Pancreas (tissue), 10 donors: ENCODE results near the gene ZNF184. TPM values are rescaled to one million over a fixed set of nuclear protein-coding genes. Genes with fewer than 3 reads are reported as not detected.
"Not testable (repeated sequence)": the region's sequence is repeated elsewhere in the genome, so short reads cannot be mapped to it uniquely, and the experiment has no call there.

Experiments used
- ATAC-seq, 4 donors: fragments of 200-7000 bp; cut with Tn5 transposase; one replicate each; pipeline versions ENCODE4 v1.8.0 to v1.9.1; 2020; ENCODE audit warnings: mild to moderate bottlenecking in 4 of 4, moderate library complexity in 4 of 4
- DNase-seq, 6 donors: peaks; one replicate each; pipeline ENCODE4 v3.0.0-alpha.2; 2020
- FAIRE-seq: peaks from 2 replicates; lab custom pipeline; 2012; peaks lifted over from hg19 to GRCh38; lab: Jason Lieb, UNC
- H3K27ac ChIP-seq, 4 donors: fragments of 200-600 bp; sonication (generic); 1 replicate in 3 of 4; 2 replicates in 1 of 4; pipeline versions ENCODE4 v1.5.0 to v1.8.0; 2020
- H3K27me3 ChIP-seq, 4 donors: fragments of 200-600 bp; one replicate each; pipeline ENCODE4 v1.8.0; 2021
- H3K36me3 ChIP-seq, 3 donors: fragments of 200-600 bp; sonication (generic) in 1 of 3; one replicate each; pipeline versions ENCODE4 v1.5.0 to v1.8.0; 2020 to 2021
- H3K4me1 ChIP-seq, 3 donors: fragments of 200-600 bp; one replicate each; pipeline ENCODE4 v1.8.0; 2021
- H3K4me3 ChIP-seq, 4 donors: fragments of 200-600 bp; sonication (generic) in 2 of 4; one replicate each; pipeline versions ENCODE4 v1.5.0 to v1.8.0; 2020 to 2021
- H3K9me3 ChIP-seq, 4 donors: fragments of 200-600 bp; one replicate each; pipeline ENCODE4 v1.8.0; 2021
- CTCF ChIP-seq, 4 donors: fragments of 200-600 bp; sonication (generic) in 3 of 4; IDR thresholded peaks; one replicate each; pipeline versions ENCODE4 v1.5.0 to v1.8.0; 2021; ENCODE audit warnings: antibody characterized with exemption in 4 of 4
- WGBS, 2 donors: extraction: QIAGEN DNeasy Blood & Tissue Kit; methylation state at CpG; one replicate each; pipeline ENCODE4 v1.1.7; 2013; 5-methylcytosine and 5-hydroxymethylcytosine counted together
- intact Hi-C, 3 donors: fragments of 100-400 bp; cut with DNase I; formaldehyde crosslinking; loops; one replicate each; pipeline versions ENCODE4 v1.11.1 to v1.14.2; 2022
- polyA plus RNA-seq, 2 donors: library from polyadenylated mRNA; stranded (reverse); fragments of 200-250 nt; gene quantifications; one replicate each; pipeline ENCODE4 v1.2.3, GENCODE V29; 2013
- total RNA-seq, 6 donors: library from RNA; stranded (reverse); fragmentation: NEBNext Ultra II Directional in 4 of 6; extraction: Animal tissue kit (Norgen Biotek cat#: 25700) in 4 of 6; gene quantifications; one replicate each; pipeline versions ENCODE4 v1.2.1 to v1.2.4, GENCODE V29; 2021 to 2023
- donor health status: healthy with polysubstance abuse.
- donor health status: DM: no; HTN: no; CAD: no; lungs with moderate emphysema.
- donor health status: DM: no; HTN: no; CAD: no.
- donor health status: control.
- donor health status: control.
- donor health status: Bipolar disorder and iron deficiency.
- donor health status: DM: yes; HTN: yes; CAD: no.
- donor health status: DM: no; HTN: no; CAD: no.
- donor health status: DM: no; HTN: no; CAD: no.
- donor health status: DM: yes; HTN: yes; CAD: no.

The ZNF184 gene
- total and polyA plus RNA-seq, 8 donors = 1.1 to 4.6 (median 2.2) TPM

DNA sequence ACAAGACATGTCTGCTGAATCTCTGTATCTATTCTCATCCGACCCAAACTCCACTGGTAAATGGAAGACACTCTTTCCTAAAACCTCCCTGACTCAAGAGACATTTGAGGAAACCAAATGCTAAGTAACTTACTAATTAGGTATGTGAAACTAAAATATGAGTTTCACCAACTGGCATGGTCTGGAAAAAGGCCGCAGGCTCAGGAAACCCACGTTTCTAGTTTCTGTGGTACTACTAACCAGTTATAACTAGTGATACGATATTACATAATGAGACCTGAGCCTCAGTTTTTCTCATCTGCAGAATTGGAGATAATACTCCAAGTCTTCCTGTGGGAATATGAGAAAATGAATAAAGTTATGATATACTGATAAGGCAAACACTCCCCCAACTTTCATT, 44.4 kb downstream of the ZNF184 start:
- Histone ChIP-seq H3K4me3 (no peak overlapping the region), H3K27ac (no peak overlapping the region), H3K4me1 (no peaks in the 10 kb centered on the region), H3K9me3 (no peaks in the 10 kb centered on the region), H3K27me3 (no peaks in the 10 kb centered on the region), H3K36me3 (no peaks in the 10 kb centered on the region)
- no peak for FAIRE-seq
- intact Hi-C loops = no loop called here
- 64 to 79% methylated on average over 4 of the region's 4 CpGs for WGBS, 2 donors
- no peak for DNase-seq
- TF ChIP-seq CTCF (IDR thresholded peaks at IDR 0.05) = no peak
- no peak for ATAC-seq

DNA sequence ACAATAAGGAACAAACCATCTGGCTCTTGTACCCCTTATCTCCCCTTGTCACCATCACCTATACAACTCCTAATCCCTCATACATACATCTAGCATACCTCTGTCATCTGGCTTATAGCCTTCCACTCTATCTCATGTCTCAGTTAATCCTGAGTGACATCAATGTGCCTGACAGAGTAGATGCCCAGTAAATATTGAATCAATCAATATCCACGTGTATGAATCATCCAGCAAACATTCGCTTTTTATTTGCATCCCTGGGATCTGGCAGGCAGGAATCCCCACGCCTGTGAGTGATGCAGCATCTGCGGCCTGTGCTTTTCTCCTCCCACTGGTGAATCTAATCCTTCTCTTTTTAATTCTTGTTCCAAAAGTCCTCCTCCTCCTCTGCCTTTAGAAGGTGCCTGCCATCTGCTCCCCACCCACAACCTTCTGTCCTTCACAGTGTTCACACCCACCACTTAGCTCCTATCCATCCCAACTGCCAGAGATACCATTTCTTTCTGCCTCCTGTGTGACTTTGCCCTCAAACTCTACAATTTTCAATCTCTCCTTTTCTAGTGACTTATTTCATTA, 46.8 kb downstream of the ZNF184 start:
- no peak for DNase-seq
- H3K36me3 ChIP-seq = no peaks in the 10 kb centered on the region
- no peaks in the 10 kb centered on the region for H3K27me3 ChIP-seq
- no peak for FAIRE-seq
- 41 to 57% methylated on average over 4 of the region's 4 CpGs for WGBS, 2 donors
- no peaks in the 10 kb centered on the region for H3K4me1 ChIP-seq
- intact Hi-C loops = no loop called here
- H3K9me3 ChIP-seq = no peaks in the 10 kb centered on the region
- no peak for ATAC-seq
- no peak overlapping the region for H3K27ac ChIP-seq
- no peak for TF ChIP-seq CTCF (IDR thresholded peaks at IDR 0.05)
- H3K4me3 ChIP-seq = no peak overlapping the region

- H3K4me1 ChIP-seq, H3K4me3 ChIP-seq, FAIRE-seq, H3K27me3 ChIP-seq, DNase-seq, ATAC-seq, intact Hi-C loops, H3K9me3 ChIP-seq, H3K27ac ChIP-seq, H3K36me3 ChIP-seq: not testable (repeated sequence)
- WGBS, 2 donors = 80 to 81% methylated on average over 34 to 36 of the region's 36 CpGs
Observed at GRCh38 chr6:27424851-27425250, 48.1 kb downstream of the ZNF184 start.

DNA sequence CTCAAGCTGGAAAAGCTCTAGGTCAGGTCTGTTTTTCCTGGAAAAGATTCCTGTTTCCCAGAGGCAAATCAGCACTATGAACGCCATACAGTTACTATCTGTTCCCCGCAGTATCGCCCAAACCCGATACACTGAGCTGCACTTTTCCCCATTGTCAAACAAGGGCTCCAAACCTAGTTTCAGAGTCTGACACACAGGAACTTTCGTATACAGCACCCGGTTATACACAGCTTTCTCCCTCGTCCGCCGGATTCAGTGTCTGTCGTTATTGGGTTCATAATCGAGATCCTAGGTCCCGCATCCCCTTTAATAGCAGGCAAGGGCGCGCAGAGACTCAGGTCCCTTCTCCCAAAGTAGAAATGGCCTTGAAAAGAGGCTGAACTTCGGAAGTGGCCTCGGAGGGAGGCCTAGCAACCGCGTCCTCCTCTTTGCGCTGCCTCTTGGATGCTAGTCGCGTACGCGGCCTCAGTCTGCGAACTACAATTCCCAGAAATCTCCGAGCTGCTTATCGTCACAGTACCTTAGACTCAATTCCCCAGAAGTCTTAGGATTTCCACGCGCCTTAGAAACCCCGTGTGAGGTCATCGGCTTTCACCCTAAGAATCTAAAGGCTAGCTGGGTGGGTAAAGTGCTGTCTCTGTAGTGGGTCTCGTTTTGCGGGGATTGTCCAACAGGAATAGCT, 50.1 kb downstream of the ZNF184 start:
- H3K4me1 ChIP-seq = no peaks in the 10 kb centered on the region
- no peak for ATAC-seq
- H3K27me3 ChIP-seq = peaks cover 0 to 2% (median 0%) of the 10 kb centered on the region in 4 donors
- no peaks in the 10 kb centered on the region for H3K9me3 ChIP-seq
- 55 to 57% methylated on average over 32 of the region's 32 CpGs for WGBS, 2 donors
- no peak for FAIRE-seq
- no peak for DNase-seq
- no peak overlapping the region for H3K4me3 ChIP-seq
- no peak for TF ChIP-seq CTCF (IDR thresholded peaks at IDR 0.05)
- intact Hi-C loops = no loop called here
- no peaks in the 10 kb centered on the region for H3K36me3 ChIP-seq
- H3K27ac ChIP-seq = no peak overlapping the region

DNA sequence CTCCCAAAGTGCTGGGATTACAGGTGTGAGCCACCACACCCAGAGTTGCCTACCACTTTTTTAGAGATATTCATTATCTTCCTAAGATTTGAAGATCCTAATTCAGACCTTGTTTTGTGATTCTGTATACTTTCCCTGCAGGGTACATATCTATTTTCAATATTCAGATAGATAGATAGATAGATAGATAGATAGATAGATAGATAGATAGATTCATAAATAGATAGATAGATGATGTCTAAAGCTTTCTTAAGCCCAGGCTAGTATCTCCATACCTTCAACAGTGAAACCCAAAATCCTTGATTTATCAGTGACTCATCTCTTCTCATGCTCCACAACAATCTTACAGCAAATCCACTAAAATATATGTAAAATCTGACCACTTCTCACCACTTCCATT, 53.5 kb downstream of the ZNF184 start:
- peaks cover 0 to 2% (median 0%) of the 10 kb centered on the region in 4 donors for H3K27me3 ChIP-seq

More for the DNA sequence above, 53.5 kb downstream of the ZNF184 start:
- TF ChIP-seq CTCF (IDR thresholded peaks at IDR 0.05) = no peak
- intact Hi-C loops = no loop called here
- H3K4me3 ChIP-seq = no peak overlapping the region
- no peak overlapping the region for H3K27ac ChIP-seq
- H3K36me3 ChIP-seq = no peaks in the 10 kb centered on the region
- ATAC-seq = no peak
- DNase-seq = no peak
- H3K4me1 ChIP-seq = no peaks in the 10 kb centered on the region
- H3K9me3 ChIP-seq = no peaks in the 10 kb centered on the region
- FAIRE-seq = no peak
